K562 (cell line): Measurements from ENCODE around the gene PLEKHH3. TPM values are rescaled to one million over a fixed set of nuclear protein-coding genes. Genes with fewer than 3 reads are reported as not detected.

ENCODE experiments used
- BRCA1 ChIP-seq, 2 experiments: fragments of 450-650 bp in 1 of 2; sonication (generic) in 1 of 2; formaldehyde crosslinking in 1 of 2; IDR thresholded peaks; 2 replicates each; pipeline versions ENCODE4 v1.5.0 to v1.6.1; 2017 to 2020; ENCODE audit warnings: mild to moderate bottlenecking in 1 of 2, missing genetic modification reagents in 1 of 2
- CBFA2T3 ChIP-seq: fragments of 450-650 bp; IDR thresholded peaks from 2 replicates; pipeline ENCODE4 v1.6.1; 2017
- KAT8 ChIP-seq: fragments of 450-650 bp; IDR thresholded peaks from 2 replicates; pipeline ENCODE4 v1.6.1; 2016; ENCODE audit warnings: low read depth, mild to moderate bottlenecking
- LARP7 ChIP-seq: fragments of 450-650 bp; IDR thresholded peaks from 2 replicates; pipeline ENCODE4 v1.6.1; 2016
- MCM3 ChIP-seq: fragments of 450-650 bp; IDR thresholded peaks from 2 replicates; pipeline ENCODE4 v1.6.1; 2016
- MTF1 ChIP-seq: fragments of 250-450 bp; sonication (Bioruptor Pico); IDR thresholded peaks from 2 replicates; pipeline ENCODE4 v1.9.0; 2021; ENCODE audit warnings: moderate library complexity, mild to moderate bottlenecking, inconsistent platforms, borderline replicate concordance
- NFIX ChIP-seq: fragments of 250-450 bp; sonication (Bioruptor Pico); IDR thresholded peaks from 2 replicates; pipeline ENCODE4 v1.4.0; 2020; ENCODE audit warnings: low read depth, mild to moderate bottlenecking, moderate library complexity
- NFXL1 ChIP-seq: fragments of 450-650 bp; formaldehyde crosslinking; IDR thresholded peaks from 2 replicates; pipeline ENCODE4 v1.4.0; 2021; ENCODE audit warnings: mild to moderate bottlenecking
- NR0B1 ChIP-seq: fragments of 450-650 bp; IDR thresholded peaks from one replicate; pipeline ENCODE4 v1.6.1; 2018; ENCODE audit warnings: mild to moderate bottlenecking, moderate library complexity; ENCODE audit not compliant: partially characterized antibody
- PTTG1 ChIP-seq: fragments of 450-650 bp; IDR thresholded peaks from 2 replicates; pipeline ENCODE4 v1.6.1; 2016; ENCODE audit warnings: low read depth, mild to moderate bottlenecking, missing genetic modification characterization, missing compliant biosample characterization
- RBM39 ChIP-seq: fragments of 200-400 bp; formaldehyde crosslinking; optimal IDR thresholded peaks from 2 replicates; pipeline ENCODE3; 2018; ENCODE audit warnings: low read depth, low read length
- TAF15 ChIP-seq: fragments of 200-400 bp; formaldehyde crosslinking; IDR thresholded peaks from 2 replicates; pipeline ENCODE4 v1.6.1; 2017; ENCODE audit warnings: mild to moderate bottlenecking, low read depth, low read length, moderate library complexity
- TCF7 ChIP-seq: sonication (generic); IDR thresholded peaks from 2 replicates; pipeline ENCODE4 v1.6.1; 2016; ENCODE audit warnings: antibody characterized with exemption, borderline replicate concordance
- TFE3 ChIP-seq: fragments of 450-650 bp; formaldehyde crosslinking; IDR thresholded peaks from 2 replicates; pipeline ENCODE4 v1.4.0; 2020; ENCODE audit warnings: mild to moderate bottlenecking, mixed read lengths
- THRA ChIP-seq: fragments of 450-650 bp; IDR thresholded peaks from 2 replicates; pipeline ENCODE4 v1.6.1; 2017; ENCODE audit warnings: mild to moderate bottlenecking, moderate library complexity
- U2AF1 ChIP-seq: fragments of 200-400 bp; formaldehyde crosslinking; optimal IDR thresholded peaks from 2 replicates; pipeline ENCODE3; 2017; ENCODE audit warnings: mild to moderate bottlenecking, low read depth, low read length, moderate library complexity
- ZBTB2 ChIP-seq: fragments of 450-650 bp; IDR thresholded peaks from 2 replicates; pipeline ENCODE4 v1.6.1; 2016; ENCODE audit warnings: antibody characterized with exemption
- ZNF146 ChIP-seq: IDR thresholded peaks from one replicate; pipeline ENCODE4 v1.6.1; 2018; ENCODE audit warnings: missing compliant biosample characterization; ENCODE audit not compliant: unreplicated experiment
- ZNF512 ChIP-seq: IDR thresholded peaks from 2 replicates; pipeline ENCODE4 v1.6.1; 2016; ENCODE audit warnings: missing genetic modification characterization, missing compliant biosample characterization
- ZNF589 ChIP-seq: fragments of 200-800 bp; sonication (Bioruptor generic); IDR thresholded peaks from 2 replicates; pipeline ENCODE4 v1.6.1; 2016; ENCODE audit warnings: low read depth, missing genetic modification characterization, missing compliant biosample characterization
- polyA plus RNA-seq, 8 experiments: library from polyadenylated mRNA; depleted of rRNA in 4 of 8; stranded (reverse) in 5 of 8; unstranded in 3 of 8; fragments of >200 nt; fragmentation: Nextera tagmentation in 2 of 8; fragmentation: Illumina TruSeq in 1 of 8; extraction: Ambion mirVana in 2 of 8; extraction: Trizol in 1 of 8; gene quantifications; 2 replicates each; pipeline versions ENCODE4 v1.2.1 to v1.2.3, GENCODE V29; 2011 to 2014; ENCODE audit warnings: inconsistent platforms in 1 of 8, missing spikeins in 1 of 8
- total RNA-seq, 7 experiments: library from RNA; depleted of rRNA in 6 of 7; stranded (reverse); fragments of >200 nt in 6 of 7; fragmentation: Illumina TruSeq in 2 of 7; extraction: Trizol in 2 of 7; gene quantifications; 2 replicates each; pipeline versions ENCODE4 v1.2.1 to v1.2.3, GENCODE V29; 2011 to 2021; ENCODE audit warnings: low replicate concordance in 1 of 7

The PLEKHH3 gene
- total and polyA plus RNA-seq, 9 of the 15 experiments (the other 6 are each of a cell fraction or from before 2014, with no cell fraction given) = 0.58 to 34.5 (median 5.0) TPM

GRCh38 chr17:42677921-42678781 is 1.4 kb upstream of the PLEKHH3 start (continued):
- peak; percentile 76 for TF ChIP-seq CBFA2T3
- no peak for TF ChIP-seq ZNF146 (CRISPR knock-in tag)
- no peak for TF ChIP-seq TCF7
- TF ChIP-seq NFXL1 (CRISPR knock-in tag) = no peak
- TF ChIP-seq NFIX = no peak
- no peak for TF ChIP-seq ZNF512
- TF ChIP-seq NR0B1 = no peak
- TF ChIP-seq MTF1 (CRISPR knock-in tag) = no peak
- no peak for TF ChIP-seq TAF15
- TF ChIP-seq PTTG1 = no peak
- TF ChIP-seq BRCA1 (IDR thresholded peaks at IDR 0.05) = no peak
- no peak for TF ChIP-seq BRCA1 (CRISPR knock-in tag; IDR thresholded peaks at IDR 0.05)
- TF ChIP-seq THRA = no peak
- TF ChIP-seq MCM3 = no peak
- no peak for TF ChIP-seq LARP7
- no peak for TF ChIP-seq RBM39
- no peak for TF ChIP-seq U2AF1
- no peak for TF ChIP-seq KAT8
- no peak for TF ChIP-seq TFE3
- TF ChIP-seq ZNF589 (CRISPR knock-in tag) = no peak
- no peak for TF ChIP-seq ZBTB2
